ENCODE results near the gene EFCAB13. TPM values are rescaled to one million over a fixed set of nuclear protein-coding genes. Genes with fewer than 3 reads are reported as not detected.
"Not testable (repeated sequence)": the region's sequence is repeated elsewhere in the genome, so short reads cannot be mapped to it uniquely, and the experiment has no call there.

EFCAB13 gene
- polyA plus RNA-seq, 4 donors = 4.5 to 17.2 (median 6.5) TPM

- DNase-seq (ENCODE audit: low read depth in 4 of 4, low spot score in 2 of 4) = no peak
Measured at GRCh38 chr17:47413872-47414271, 90.1 kb downstream of the EFCAB13 start.

GRCh38 chr17:47414612-47415011 is 90.9 kb downstream of the EFCAB13 start:
- no peak for DNase-seq (ENCODE audit: low read depth in 4 of 4, low spot score in 2 of 4)

DNA sequence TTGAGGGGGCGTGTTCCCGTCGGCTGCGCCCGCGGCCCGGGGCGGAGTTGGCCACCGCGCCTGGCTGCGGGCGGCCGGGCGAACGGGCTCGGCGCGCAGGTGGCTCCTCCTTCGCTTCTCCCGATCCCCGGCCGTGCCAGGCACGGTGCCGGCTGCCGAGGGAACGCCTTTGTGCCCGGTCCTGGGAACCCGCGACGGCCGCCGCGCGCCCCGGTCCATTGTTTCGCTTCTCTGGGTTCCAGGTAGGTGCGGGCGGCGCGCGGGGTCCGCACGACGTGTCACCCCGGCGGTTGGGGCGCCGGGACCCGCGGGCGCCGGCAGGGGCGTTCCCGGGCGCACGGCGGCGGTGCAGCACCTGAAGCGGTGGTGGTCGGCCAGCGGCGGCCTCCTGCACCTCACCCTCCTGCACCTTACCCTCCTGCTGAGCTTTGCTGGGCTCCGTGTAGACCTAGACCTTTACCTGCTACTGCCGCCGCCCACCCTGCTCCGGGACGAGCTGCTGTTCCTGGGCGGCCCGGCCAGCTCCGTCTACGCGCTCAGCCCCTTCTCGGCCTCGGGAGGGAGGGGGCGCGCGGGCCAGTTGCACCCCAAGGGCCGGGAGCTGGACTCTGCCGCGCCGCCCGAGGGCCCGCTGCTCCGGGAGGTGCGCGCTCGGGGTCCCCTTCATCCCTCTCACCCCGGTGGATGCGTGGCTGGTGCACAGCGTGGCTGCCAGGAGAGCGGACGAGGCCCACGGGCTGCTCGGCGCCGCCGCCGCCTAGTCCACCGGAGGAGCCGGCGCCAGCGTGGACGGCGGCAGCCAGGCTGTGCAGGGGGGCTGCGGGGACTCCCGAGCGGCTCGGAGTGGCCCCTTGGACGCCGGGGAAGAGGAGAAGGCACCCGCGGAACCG is 99.9 kb downstream of the EFCAB13 start:
- peak in 2 of 4 donors; percentile 5 to 10 for DNase-seq (ENCODE audit: low read depth in 4 of 4, low spot score in 2 of 4)

GRCh38 chr17:47425233-47425632 is 101.5 kb downstream of the EFCAB13 start:
- DNase-seq (ENCODE audit: low read depth in 4 of 4, low spot score in 2 of 4) = not testable (repeated sequence)

GRCh38 chr17:47425887-47426635 is 102.3 kb downstream of the EFCAB13 start:
- DNase-seq (ENCODE audit: low read depth in 4 of 4, low spot score in 2 of 4) = not testable (repeated sequence)

GRCh38 chr17:47427985-47428384 is 104.2 kb downstream of the EFCAB13 start:
- no peak for DNase-seq (ENCODE audit: low read depth in 4 of 4, low spot score in 2 of 4)

DNA sequence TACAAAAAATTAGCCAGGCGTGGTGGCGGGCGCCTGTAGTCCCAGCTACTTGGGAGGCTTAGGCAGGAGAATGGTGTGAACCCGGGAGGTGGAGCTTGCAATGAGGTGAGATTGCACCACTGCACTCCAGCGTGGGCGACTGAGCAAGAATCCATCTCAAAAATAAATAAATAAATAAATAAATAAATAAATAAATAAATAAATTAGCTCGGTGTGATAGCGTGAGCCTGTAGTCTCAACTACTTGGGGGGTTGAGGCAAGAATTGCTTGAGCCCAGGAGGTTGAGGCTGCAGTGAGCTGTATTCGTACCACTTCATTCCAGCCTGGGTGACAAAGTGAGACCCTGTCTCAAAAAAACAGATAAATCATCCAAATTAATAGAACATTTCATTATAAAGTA is 108.5 kb downstream of the EFCAB13 start:
- DNase-seq (ENCODE audit: low read depth in 4 of 4, low spot score in 2 of 4) = not testable (repeated sequence)

DNA sequence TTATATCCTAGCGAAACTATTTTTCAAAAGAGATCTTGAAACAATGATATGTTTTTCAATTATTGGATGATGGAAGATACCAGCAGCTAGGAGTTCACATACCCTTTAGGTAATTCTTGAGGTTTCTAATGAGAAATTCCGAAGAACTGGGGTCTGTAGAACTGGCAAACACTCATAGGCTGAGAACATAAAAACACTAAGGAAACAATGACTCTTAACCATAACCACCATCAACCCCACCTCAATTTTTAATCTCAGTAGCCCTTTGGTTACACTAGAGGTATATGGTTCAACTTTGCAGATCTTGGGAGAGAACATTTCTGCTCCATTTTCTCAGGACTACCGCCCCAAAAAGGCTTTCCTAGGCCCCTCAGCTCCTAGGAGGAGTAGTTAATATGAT is 141.4 kb downstream of the EFCAB13 start:
- no peak for DNase-seq (ENCODE audit: low read depth in 4 of 4, low spot score in 2 of 4)

GRCh38 chr17:47466976-47467375 is 143.2 kb downstream of the EFCAB13 start:
- not testable (repeated sequence) for DNase-seq (ENCODE audit: low read depth in 4 of 4, low spot score in 2 of 4)

DNA sequence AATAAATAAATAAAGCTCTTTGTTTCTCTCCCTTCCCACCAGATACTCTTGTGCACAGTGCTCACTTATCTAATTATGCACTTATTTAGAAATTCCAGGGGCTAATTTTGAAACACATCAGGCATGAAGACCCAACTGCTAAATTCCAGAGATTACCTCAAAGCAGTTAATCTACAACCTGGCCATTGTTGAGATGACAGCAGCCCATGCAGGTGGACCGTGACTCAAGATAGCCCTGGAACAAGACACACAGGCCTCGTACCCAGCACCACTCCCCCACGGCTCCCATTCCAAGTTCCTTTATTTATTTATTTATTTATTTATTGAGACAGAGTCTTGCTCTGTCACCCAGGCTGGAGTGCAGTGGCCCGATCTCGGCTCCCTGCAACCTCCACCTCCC is 147.1 kb downstream of the EFCAB13 start:
- DNase-seq (ENCODE audit: low read depth in 4 of 4, low spot score in 2 of 4) = no peak

- not testable (repeated sequence) for DNase-seq (ENCODE audit: low read depth in 4 of 4, low spot score in 2 of 4)
Measured at GRCh38 chr17:47472073-47472472, 148.3 kb downstream of the EFCAB13 start.

Other genes starting within 250 kb of the EFCAB13 start
- 10 to 100 TPM; 47.6 to 60.7 (median 56.0) TPM for gene CDC27, start 134.7 kb upstream of the EFCAB13 start, polyA plus RNA-seq (ENCODE audit: insufficient read length in 4 of 4)
- 1 to 10 TPM; 3.4 to 6.1 (median 3.9) TPM for gene MYL4, start 114.6 kb upstream of the EFCAB13 start, polyA plus RNA-seq (ENCODE audit: insufficient read length in 4 of 4)
- gene ITGB3, start 70.1 kb upstream of the EFCAB13 start, polyA plus RNA-seq (ENCODE audit: insufficient read length in 4 of 4) = 10 to 100 TPM; 16.2 to 23.1 (median 17.7) TPM
- gene NPEPPS, start 207.2 kb downstream of the EFCAB13 start, polyA plus RNA-seq (ENCODE audit: insufficient read length in 4 of 4) = 100 to 1,000 TPM; 104 to 223 (median 161) TPM

All from left renal cortex interstitium (tissue), 4 donors.